Fibroblast of lung (primary cell): ENCODE results near the gene ZBTB22. TPM values are rescaled to one million over a fixed set of nuclear protein-coding genes. Genes with fewer than 3 reads are reported as not detected.

ENCODE experiments used
- DNase-seq, 2 donors: peaks; one replicate each; pipeline versions ENCODE4 v3.0.0 to v3.0.0-alpha.2; 2010; ENCODE audit warnings: low read depth in 2 of 2
- H2AFZ ChIP-seq: 2 replicates; pipeline ENCODE4 v1.5.1; 2012; ENCODE audit warnings: low read length, control low read depth, inconsistent platforms
- H3K27ac ChIP-seq: 2 replicates; pipeline ENCODE4 v1.5.1; 2011; ENCODE audit warnings: low read length, control low read depth; ENCODE audit not compliant: insufficient read depth
- H3K27me3 ChIP-seq: 2 replicates; pipeline ENCODE4 v1.5.1; 2011; ENCODE audit warnings: mild to moderate bottlenecking, low read length; ENCODE audit not compliant: control insufficient read depth, insufficient read depth
- H3K36me3 ChIP-seq: 2 replicates; pipeline ENCODE4 v1.5.1; 2011; ENCODE audit warnings: low read length; ENCODE audit not compliant: control insufficient read depth, insufficient read depth
- H3K4me1 ChIP-seq: 2 replicates; pipeline ENCODE4 v1.5.1; 2011; ENCODE audit warnings: low read length; ENCODE audit not compliant: control insufficient read depth, insufficient read depth; ENCODE audit errors: extremely low read depth
- H3K4me2 ChIP-seq: 2 replicates; pipeline ENCODE4 v1.5.1; 2011; ENCODE audit warnings: low read length, control low read depth; ENCODE audit not compliant: insufficient read depth; ENCODE audit errors: extremely low read depth
- H3K4me3 ChIP-seq, 4 experiments: fragments of 200-600 bp in 1 of 4; sonication (generic) in 1 of 4; replicated peaks in 1 of 4; 2 replicates each; pipeline ENCODE4 v1.5.1; 2011 to 2016; ENCODE audit warnings: low read length in 4 of 4, low read depth in 3 of 4, mild to moderate bottlenecking in 3 of 4, control low read depth in 2 of 4, inconsistent platforms in 1 of 4, mixed read lengths in 1 of 4; ENCODE audit not compliant: insufficient read depth in 1 of 4; ENCODE audit errors: control extremely low read depth in 1 of 4
- H3K79me2 ChIP-seq: 2 replicates; pipeline ENCODE4 v1.5.1; 2012; ENCODE audit warnings: mild to moderate bottlenecking, low read length, inconsistent platforms; ENCODE audit not compliant: control insufficient read depth, insufficient read depth
- H3K9ac ChIP-seq: 2 replicates; pipeline ENCODE4 v1.5.1; 2011; ENCODE audit warnings: mild to moderate bottlenecking, low read length, control low read depth; ENCODE audit not compliant: insufficient read depth
- H3K9me3 ChIP-seq: 2 replicates; pipeline ENCODE4 v1.5.1; 2012; ENCODE audit warnings: low read depth, low read length; ENCODE audit not compliant: control insufficient read depth, insufficient read depth
- H4K20me1 ChIP-seq: 2 replicates; pipeline ENCODE4 v1.5.1; 2011; ENCODE audit warnings: low read length; ENCODE audit not compliant: control insufficient read depth, insufficient read depth; ENCODE audit errors: extremely low read depth
- EZH2 ChIP-seq: IDR thresholded peaks from 2 replicates; pipeline ENCODE4 v1.5.1; 2012; ENCODE audit warnings: low read length, control low read depth, mild to moderate bottlenecking; ENCODE audit errors: missing control alignments
- polyA plus RNA-seq, 2 donors: library from polyadenylated mRNA; depleted of rRNA in 1 of 2; stranded (reverse) in 1 of 2; unstranded in 1 of 2; fragments of >200 nt; gene quantifications; 2 replicates each; pipeline ENCODE4 v1.2.1, GENCODE V29; 2011 to 2012; ENCODE audit warnings: missing spikeins in 1 of 2
- total RNA-seq: library from RNA; depleted of rRNA; stranded (reverse); fragments of >200 nt; gene quantifications from 2 replicates; pipeline ENCODE4 v1.2.1, GENCODE V29; 2014
- TF ChIP-seq, protein P1 (sequence below), 2 donors: IDR thresholded peaks in 1 of 2; conservative IDR thresholded peaks in 1 of 2; 1 replicate in 1 of 2; 2 replicates in 1 of 2; pipeline ENCODE4 v1.5.1; 2011 to 2012; ENCODE audit warnings: low read length in 2 of 2, control low read depth in 1 of 2, inconsistent platforms in 1 of 2, low read depth in 1 of 2, mild to moderate bottlenecking in 1 of 2

The ZBTB22 gene
- total and polyA plus RNA-seq, 2 donors (not counting 1 experiment from before 2014, with no cell fraction given): 8.9 to 31.2 TPM

DNA sequence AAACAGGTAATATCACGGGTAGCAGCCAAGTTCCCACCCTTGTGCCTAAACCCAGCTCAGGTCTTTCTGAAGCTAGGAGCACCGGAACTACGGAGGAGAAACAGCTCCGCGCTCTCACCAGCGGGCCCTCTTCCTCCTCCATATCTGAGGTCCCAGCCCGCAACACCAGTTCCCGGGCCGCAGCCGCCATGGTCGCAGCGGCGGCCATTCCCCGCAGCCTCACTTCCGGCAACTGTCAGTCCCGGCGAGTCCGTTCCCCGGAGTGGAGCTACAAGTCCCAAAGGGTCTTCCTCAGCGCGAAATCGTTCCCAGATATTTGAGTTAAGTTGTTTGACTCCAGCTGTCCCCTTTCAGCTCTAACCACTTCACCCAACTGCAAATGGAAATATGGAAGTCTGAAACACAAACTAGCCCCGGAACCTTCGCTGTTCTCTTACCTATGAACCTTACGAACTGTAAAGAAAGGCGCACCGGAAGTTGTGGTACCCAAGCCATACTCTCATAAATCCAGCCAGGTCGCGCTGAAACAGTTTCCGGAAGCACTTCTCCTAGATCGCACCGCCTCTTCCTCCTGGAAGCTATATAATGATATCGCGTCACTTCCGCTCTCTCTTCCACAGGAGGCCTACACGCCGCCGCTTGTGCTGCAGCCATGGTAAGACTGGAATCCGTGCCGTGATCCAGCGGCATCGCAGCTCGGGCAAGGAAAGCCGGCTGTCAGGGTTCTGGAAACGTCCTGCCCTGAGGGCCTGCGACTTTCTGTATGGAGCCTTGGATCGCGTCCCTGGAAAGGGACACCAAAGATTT, 45.9 kb downstream of the ZBTB22 start, which contains the start of the genes RPS18 and VPS52:
Gene RPS18 (plus strand): TSS at position 608 of the 807 bp plus-strand sequence. CDS start 45 bp downstream, at position 653.
Gene VPS52 (minus strand): TSS at position 409 of the 807 bp plus-strand sequence. CDS start 201 bp downstream, at position 208.
- Histone ChIP-seq H3K27me3 (no peaks in the 10 kb centered on the region), H2AFZ (peak within 1 kb of the TSS; percentile 97), H3K9ac (peak within 1 kb of the TSS; percentile 95), H3K9me3 (no peaks in the 10 kb centered on the region), H3K27ac (peak within 1 kb of the TSS; percentile 95), H4K20me1 (no peaks in the 10 kb centered on the region), H3K4me1 (peaks cover 17% of the 10 kb centered on the region), H3K4me2 (peak within 1 kb of the TSS; percentile 100), H3K79me2 (peaks cover 51% of the 10 kb centered on the region), H3K4me3 (peak within 1 kb of the TSS; percentile 75 to 97 (median 92)), H3K36me3 (peaks cover 17% of the 10 kb centered on the region)
- peak; percentile 99 to 100 for DNase-seq
- TF ChIP-seq EZH2: no peak
- TF ChIP-seq, protein P1, sequence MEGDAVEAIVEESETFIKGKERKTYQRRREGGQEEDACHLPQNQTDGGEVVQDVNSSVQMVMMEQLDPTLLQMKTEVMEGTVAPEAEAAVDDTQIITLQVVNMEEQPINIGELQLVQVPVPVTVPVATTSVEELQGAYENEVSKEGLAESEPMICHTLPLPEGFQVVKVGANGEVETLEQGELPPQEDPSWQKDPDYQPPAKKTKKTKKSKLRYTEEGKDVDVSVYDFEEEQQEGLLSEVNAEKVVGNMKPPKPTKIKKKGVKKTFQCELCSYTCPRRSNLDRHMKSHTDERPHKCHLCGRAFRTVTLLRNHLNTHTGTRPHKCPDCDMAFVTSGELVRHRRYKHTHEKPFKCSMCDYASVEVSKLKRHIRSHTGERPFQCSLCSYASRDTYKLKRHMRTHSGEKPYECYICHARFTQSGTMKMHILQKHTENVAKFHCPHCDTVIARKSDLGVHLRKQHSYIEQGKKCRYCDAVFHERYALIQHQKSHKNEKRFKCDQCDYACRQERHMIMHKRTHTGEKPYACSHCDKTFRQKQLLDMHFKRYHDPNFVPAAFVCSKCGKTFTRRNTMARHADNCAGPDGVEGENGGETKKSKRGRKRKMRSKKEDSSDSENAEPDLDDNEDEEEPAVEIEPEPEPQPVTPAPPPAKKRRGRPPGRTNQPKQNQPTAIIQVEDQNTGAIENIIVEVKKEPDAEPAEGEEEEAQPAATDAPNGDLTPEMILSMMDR (conservative IDR thresholded peaks at IDR 0.05 in 1 of 2, IDR thresholded peaks at IDR 0.05 in 1 of 2; ENCODE audit: low read depth in 1 of 2, low read length in 2 of 2): no peak

- H3K36me3 ChIP-seq: peaks cover 19% of the 10 kb centered on the region
- peak overlapping the region; percentile 95 for H3K9ac ChIP-seq
- H3K79me2 ChIP-seq: peaks cover 51% of the 10 kb centered on the region
- H3K4me2 ChIP-seq: peak overlapping the region; percentile 98
- H3K4me3 ChIP-seq: peak overlapping the region; percentile 75 to 97 (median 92)
- no peak for TF ChIP-seq EZH2
- TF ChIP-seq, protein P1 (conservative IDR thresholded peaks at IDR 0.05 in 1 of 2, IDR thresholded peaks at IDR 0.05 in 1 of 2; ENCODE audit: low read depth in 1 of 2, low read length in 2 of 2): no peak
- peak overlapping the region; percentile 97 for H2AFZ ChIP-seq
- no peaks in the 10 kb centered on the region for H3K27me3 ChIP-seq
- peaks cover 14% of the 10 kb centered on the region for H3K4me1 ChIP-seq
- H3K9me3 ChIP-seq: no peaks in the 10 kb centered on the region
- H3K27ac ChIP-seq: peak overlapping the region; percentile 95
- DNase-seq: peak in 1 of 2 donors; percentile 38
- H4K20me1 ChIP-seq: no peaks in the 10 kb centered on the region
These were observed 46.5 kb downstream of the ZBTB22 start for GRCh38 chr6:33271117-33271467.

Other genes with a start within 250 kb of the ZBTB22 start
- gene HLA-DPA1, start 244.1 kb downstream of the ZBTB22 start, total RNA-seq: 1.0 and 1.5 TPM in 2 replicates
- gene HLA-DPA1, start 244.1 kb downstream of the ZBTB22 start, polyA plus RNA-seq: 3.3 and 9.1 TPM in 2 replicates
- gene HLA-DPB1, start 241.8 kb downstream of the ZBTB22 start, total RNA-seq: 1.3 and 5.4 TPM in 2 replicates
- 11.0 and 11.5 TPM in 2 replicates for gene HLA-DPB1, start 241.8 kb downstream of the ZBTB22 start, polyA plus RNA-seq
- gene COL11A2, start 125.3 kb downstream of the ZBTB22 start, total RNA-seq: 0.17 and 0.26 TPM in 2 replicates
- 0.06 and 0.17 TPM in 2 replicates for gene COL11A2, start 125.3 kb downstream of the ZBTB22 start, polyA plus RNA-seq
- gene RXRB, start 117.1 kb downstream of the ZBTB22 start, total RNA-seq: 20.0 and 25.9 TPM in 2 replicates
- gene RXRB, start 117.1 kb downstream of the ZBTB22 start, polyA plus RNA-seq: 33.1 and 34.0 TPM in 2 replicates
- gene SLC39A7, start 116.9 kb downstream of the ZBTB22 start, total RNA-seq: 89.9 and 112 TPM in 2 replicates
- 121 and 160 TPM in 2 replicates for gene SLC39A7, start 116.9 kb downstream of the ZBTB22 start, polyA plus RNA-seq
- 11.0 and 11.4 TPM in 2 replicates for gene HSD17B8, start 113.1 kb downstream of the ZBTB22 start, total RNA-seq
- gene HSD17B8, start 113.1 kb downstream of the ZBTB22 start, polyA plus RNA-seq: 4.9 and 5.9 TPM in 2 replicates
- gene RING1, start 109.2 kb downstream of the ZBTB22 start, total RNA-seq: 30.6 and 33.1 TPM in 2 replicates
- gene RING1, start 109.2 kb downstream of the ZBTB22 start, polyA plus RNA-seq: 24.7 and 27.3 TPM in 2 replicates
- 33.4 and 44.9 TPM in 2 replicates for gene VPS52, start 45.9 kb downstream of the ZBTB22 start, total RNA-seq
- 53.2 and 75.6 TPM in 2 replicates for gene VPS52, start 45.9 kb downstream of the ZBTB22 start, polyA plus RNA-seq
- gene RPS18, start 45.7 kb downstream of the ZBTB22 start, total RNA-seq: 4,034 and 6,125 TPM in 2 replicates
- 4,559 and 4,995 TPM in 2 replicates for gene RPS18, start 45.7 kb downstream of the ZBTB22 start, polyA plus RNA-seq
- 5.1 and 11.1 TPM in 2 replicates for gene B3GALT4, start 40.6 kb downstream of the ZBTB22 start, total RNA-seq
- 1.6 and 2.3 TPM in 2 replicates for gene B3GALT4, start 40.6 kb downstream of the ZBTB22 start, polyA plus RNA-seq
- 55.2 and 67.3 TPM in 2 replicates for gene WDR46, start 28.5 kb downstream of the ZBTB22 start, total RNA-seq
- 31.1 and 45.0 TPM in 2 replicates for gene WDR46, start 28.5 kb downstream of the ZBTB22 start, polyA plus RNA-seq
- gene PFDN6, start 28.1 kb downstream of the ZBTB22 start, total RNA-seq: 39.8 and 43.1 TPM in 2 replicates
- gene PFDN6, start 28.1 kb downstream of the ZBTB22 start, polyA plus RNA-seq: 46.7 and 50.5 TPM in 2 replicates
- gene RGL2, start 18.8 kb downstream of the ZBTB22 start, total RNA-seq: 22.1 and 22.8 TPM in 2 replicates
- 17.4 and 20.5 TPM in 2 replicates for gene RGL2, start 18.8 kb downstream of the ZBTB22 start, polyA plus RNA-seq
- 38.8 and 56.0 TPM in 2 replicates for gene TAPBP, start 3.7 kb downstream of the ZBTB22 start, total RNA-seq
- gene TAPBP, start 3.7 kb downstream of the ZBTB22 start, polyA plus RNA-seq: 50.3 and 55.4 TPM in 2 replicates
- gene DAXX, start 5.2 kb upstream of the ZBTB22 start, total RNA-seq: 32.4 and 66.4 TPM in 2 replicates
- 32.4 and 58.4 TPM in 2 replicates for gene DAXX, start 5.2 kb upstream of the ZBTB22 start, polyA plus RNA-seq
- 0.51 and 5.3 TPM in 2 replicates for gene KIFC1, start 74.1 kb upstream of the ZBTB22 start, total RNA-seq
- 8.0 and 36.6 TPM in 2 replicates for gene KIFC1, start 74.1 kb upstream of the ZBTB22 start, polyA plus RNA-seq
- 24.4 and 28.9 TPM in 2 replicates for gene PHF1, start 93.3 kb upstream of the ZBTB22 start, total RNA-seq
- gene PHF1, start 93.3 kb upstream of the ZBTB22 start, polyA plus RNA-seq: 29.6 and 32.9 TPM in 2 replicates
- 105 and 127 TPM in 2 replicates for gene CUTA, start 100.4 kb upstream of the ZBTB22 start, total RNA-seq
- gene CUTA, start 100.4 kb upstream of the ZBTB22 start, polyA plus RNA-seq: 264 and 347 TPM in 2 replicates
- gene SYNGAP1, start 102.3 kb upstream of the ZBTB22 start, total RNA-seq: 4.6 and 7.3 TPM in 2 replicates
- 3.6 and 5.9 TPM in 2 replicates for gene SYNGAP1, start 102.3 kb upstream of the ZBTB22 start, polyA plus RNA-seq
- 4.1 and 4.9 TPM in 2 replicates for gene ZBTB9, start 136.8 kb upstream of the ZBTB22 start, total RNA-seq
- 5.2 and 6.7 TPM in 2 replicates for gene ZBTB9, start 136.8 kb upstream of the ZBTB22 start, polyA plus RNA-seq